Stimulated activated naive CD8-positive, alpha-beta T cell treated with anti-CD3 and anti-CD28 coated beads, Interleukin-15, Interleukin-2, amounts not matched to agents 100 U/mL and 50 U/mL, for 24 hours (primary cell): ENCODE measurements around the gene C19orf25.

Experiments used
- ATAC-seq: fragments of 150-1000 bp; cut with Tn5 transposase; one replicate; pipeline ENCODE4 v1.10.0; 2021
- DNase-seq: peaks from one replicate; pipeline ENCODE4 v3.0.0; 2021

C19orf25 gene

DNA sequence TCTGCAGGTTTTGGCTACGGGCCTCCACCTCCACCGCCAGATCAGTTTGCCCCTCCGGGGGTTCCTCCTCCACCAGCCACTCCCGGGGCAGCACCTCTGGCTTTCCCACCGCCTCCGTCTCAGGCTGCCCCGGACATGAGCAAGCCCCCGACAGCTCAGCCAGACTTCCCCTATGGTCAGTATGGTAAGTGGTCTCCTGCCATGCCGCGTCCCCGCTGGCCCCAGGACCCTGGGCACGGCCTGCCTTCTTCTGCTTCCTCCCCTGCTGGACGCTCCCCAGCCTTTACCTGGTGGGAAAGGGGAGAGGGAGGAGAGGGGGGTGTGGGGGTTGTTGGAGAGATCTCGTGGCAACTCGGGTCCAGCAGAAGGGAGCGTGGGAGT lies 46.5 kb downstream of the C19orf25 start:
- DNase-seq, result no peak
- no peak for ATAC-seq

GRCh38 chr19:1431759-1432506 lies 47.1 kb downstream of the C19orf25 start:
- ATAC-seq (no peak), DNase-seq (no peak)

- ATAC-seq (no peak), DNase-seq (no peak)
These were observed 48.8 kb downstream of the C19orf25 start for GRCh38 chr19:1430246-1430645.

GRCh38 chr19:1429750-1430149 lies 49.3 kb downstream of the C19orf25 start:
- ATAC-seq (no peak), DNase-seq (no peak)

- no peak for DNase-seq
- no peak for ATAC-seq
These were observed 50.1 kb downstream of the C19orf25 start for GRCh38 chr19:1428738-1429391.

DNA sequence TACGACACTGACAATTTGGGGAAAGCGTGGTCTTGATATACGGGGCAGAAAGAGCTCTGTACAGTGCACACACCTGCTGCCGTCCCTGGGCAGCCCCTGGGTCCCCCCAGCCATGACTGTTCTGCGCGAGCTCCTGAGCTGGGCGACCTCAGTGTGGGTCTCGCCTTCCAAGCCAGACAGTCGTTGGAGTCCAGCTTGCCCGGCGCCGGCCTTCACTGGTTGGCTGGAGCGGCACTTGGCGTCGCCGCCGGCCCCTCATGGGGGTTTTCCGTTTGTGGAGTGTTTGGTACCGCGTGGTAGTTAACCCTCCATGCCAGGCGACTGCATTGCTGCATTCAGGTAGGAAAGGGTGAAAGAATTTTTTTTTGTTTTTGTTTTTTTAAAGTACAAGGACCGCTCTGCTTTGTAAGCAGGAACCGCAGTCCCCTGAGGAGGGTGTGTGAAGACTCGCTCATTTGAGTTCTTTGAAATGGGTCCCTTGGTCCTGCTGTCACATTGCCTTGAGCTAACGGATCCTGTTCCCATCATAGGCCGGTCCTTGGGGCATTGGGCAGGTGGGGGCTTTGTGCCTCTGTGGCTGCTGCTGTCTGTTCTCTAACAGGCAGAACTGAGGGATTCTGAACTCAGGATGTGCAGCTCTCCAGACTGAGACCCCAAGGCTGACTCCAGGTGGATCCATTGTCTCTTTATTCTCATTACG lies 51.6 kb downstream of the C19orf25 start:
- ATAC-seq (no peak), DNase-seq (no peak)

- DNase-seq (no peak), ATAC-seq (no peak)
These were observed 52.3 kb downstream of the C19orf25 start for GRCh38 chr19:1426736-1427135.

GRCh38 chr19:1425902-1426301 lies 53.1 kb downstream of the C19orf25 start:
- DNase-seq (no peak), ATAC-seq (no peak)

GRCh38 chr19:1425102-1425837 lies 53.7 kb downstream of the C19orf25 start:
- DNase-seq (no peak), ATAC-seq (no peak)

DNA sequence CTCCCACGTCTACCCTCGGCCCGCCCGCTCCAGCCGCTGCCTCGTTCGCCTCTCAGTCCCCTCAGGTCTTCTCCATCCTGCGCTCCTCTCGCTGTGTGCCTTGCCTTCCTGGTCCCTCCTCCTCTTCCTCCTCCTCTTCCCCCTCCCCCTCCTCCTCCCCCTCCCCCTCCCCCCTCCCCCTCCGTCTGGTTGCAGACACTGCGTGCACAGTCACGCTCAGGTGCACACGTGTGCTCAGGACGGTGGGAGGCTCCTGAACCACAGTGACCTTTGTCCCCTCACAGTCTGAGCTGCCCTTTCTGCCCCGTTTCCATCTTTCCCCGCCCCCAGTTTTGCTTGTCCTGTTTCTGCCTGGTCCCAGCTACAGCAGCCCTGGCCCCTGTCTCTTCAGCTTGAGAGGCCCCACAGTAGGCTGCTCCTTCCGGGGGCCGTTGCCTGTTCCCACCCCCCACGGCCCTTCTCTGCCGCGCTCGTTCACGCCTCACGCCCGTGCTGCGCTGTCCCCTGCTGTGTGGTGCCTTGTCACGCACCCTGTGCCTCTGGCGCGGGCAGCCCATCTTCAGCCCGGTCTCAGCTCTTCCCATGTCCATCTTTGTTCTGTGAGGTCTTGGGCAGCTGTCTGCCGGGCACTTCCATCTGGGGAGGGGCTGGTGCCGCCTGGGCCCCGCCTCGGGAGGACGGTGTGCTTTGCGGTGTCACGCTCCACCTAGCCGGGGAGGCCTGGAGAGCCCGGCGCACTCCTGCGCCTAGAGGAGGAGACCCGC lies 54.6 kb downstream of the C19orf25 start:
- ATAC-seq, result no peak

GRCh38 chr19:1423436-1424191 lies 55.4 kb downstream of the C19orf25 start:
- DNase-seq (no peak), ATAC-seq (no peak)

More for the DNA sequence above, 54.6 kb downstream of the C19orf25 start:
- DNase-seq, result no peak
